ENCODE data around the gene SKI.

DNA sequence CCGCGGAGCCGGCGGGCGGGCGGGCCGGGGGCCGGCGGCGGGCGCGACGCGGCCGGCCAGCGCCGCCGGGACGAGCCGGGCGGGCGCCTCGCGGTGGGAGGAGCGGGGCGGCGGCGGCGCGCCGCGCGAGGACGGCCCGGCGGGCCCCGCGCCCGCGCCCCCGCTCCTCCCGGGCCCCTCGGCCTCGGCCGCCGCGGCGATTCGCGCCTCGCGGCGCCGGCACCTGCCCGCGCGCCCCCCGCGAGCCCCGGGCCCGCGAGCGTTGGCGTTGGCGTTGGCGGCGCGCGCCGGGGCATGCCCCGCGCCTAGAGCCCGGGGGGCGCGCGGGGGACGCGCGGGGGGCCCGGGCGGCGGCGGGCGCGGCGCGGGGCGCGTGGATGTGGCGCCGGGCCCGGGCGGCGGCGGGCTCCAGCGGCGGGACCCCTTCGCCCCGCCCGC, at the start of gene SKI:
- TF ChIP-seq GATA3 (IDR thresholded peaks at IDR 0.05; ENCODE audit: low read depth, low read length): no peak
- TF ChIP-seq GATA2 (IDR thresholded peaks at IDR 0.05; ENCODE audit: low read depth, low read length): no peak

Data from SH-SY5Y (cell line).